ENCODE data around the gene MRPS18B. TPM values are rescaled to one million over a fixed set of nuclear protein-coding genes. Genes with fewer than 3 reads are reported as not detected.

The MRPS18B gene
- total RNA-seq, 1 donor from 2014 or later = 36.6 TPM

DNA sequence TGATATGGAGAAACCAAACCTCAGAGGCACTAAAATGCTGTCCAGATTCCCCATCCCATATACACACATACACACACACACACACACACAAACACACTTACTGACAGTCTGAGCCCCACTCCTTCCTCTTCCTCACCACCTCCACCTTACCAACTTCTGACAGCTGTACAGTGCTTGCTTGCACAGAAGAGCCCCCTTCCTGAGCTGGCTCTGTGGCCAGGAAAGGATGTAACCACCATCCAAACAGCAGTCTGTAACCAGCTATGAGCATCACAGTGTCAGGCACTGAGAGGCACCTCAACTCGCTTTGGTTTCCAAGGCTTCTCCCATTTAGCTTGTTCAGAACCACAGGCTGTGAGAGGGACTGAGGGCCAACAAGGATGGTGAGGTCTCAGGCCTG is 23.4 kb downstream of the MRPS18B start:
- no peak for DNase-seq (ENCODE audit: extremely low spot score, unreplicated experiment)
- H3K4me1 Mint-ChIP-seq (ENCODE audit: unreplicated experiment) = peaks cover under 1% of the 10 kb centered on the region
- peaks cover 26% of the 10 kb centered on the region for H3K36me3 Mint-ChIP-seq (ENCODE audit: unreplicated experiment)
- H3K9me3 Mint-ChIP-seq (ENCODE audit: unreplicated experiment) = no peaks in the 10 kb centered on the region
- no peak overlapping the region for H3K4me3 Mint-ChIP-seq (ENCODE audit: unreplicated experiment)
- no peaks in the 10 kb centered on the region for H3K27me3 Mint-ChIP-seq (ENCODE audit: unreplicated experiment)
- H3K27ac Mint-ChIP-seq (ENCODE audit: unreplicated experiment) = no peak overlapping the region
- TF ChIP-seq, protein P1, sequence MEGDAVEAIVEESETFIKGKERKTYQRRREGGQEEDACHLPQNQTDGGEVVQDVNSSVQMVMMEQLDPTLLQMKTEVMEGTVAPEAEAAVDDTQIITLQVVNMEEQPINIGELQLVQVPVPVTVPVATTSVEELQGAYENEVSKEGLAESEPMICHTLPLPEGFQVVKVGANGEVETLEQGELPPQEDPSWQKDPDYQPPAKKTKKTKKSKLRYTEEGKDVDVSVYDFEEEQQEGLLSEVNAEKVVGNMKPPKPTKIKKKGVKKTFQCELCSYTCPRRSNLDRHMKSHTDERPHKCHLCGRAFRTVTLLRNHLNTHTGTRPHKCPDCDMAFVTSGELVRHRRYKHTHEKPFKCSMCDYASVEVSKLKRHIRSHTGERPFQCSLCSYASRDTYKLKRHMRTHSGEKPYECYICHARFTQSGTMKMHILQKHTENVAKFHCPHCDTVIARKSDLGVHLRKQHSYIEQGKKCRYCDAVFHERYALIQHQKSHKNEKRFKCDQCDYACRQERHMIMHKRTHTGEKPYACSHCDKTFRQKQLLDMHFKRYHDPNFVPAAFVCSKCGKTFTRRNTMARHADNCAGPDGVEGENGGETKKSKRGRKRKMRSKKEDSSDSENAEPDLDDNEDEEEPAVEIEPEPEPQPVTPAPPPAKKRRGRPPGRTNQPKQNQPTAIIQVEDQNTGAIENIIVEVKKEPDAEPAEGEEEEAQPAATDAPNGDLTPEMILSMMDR (IDR thresholded peaks at IDR 0.05) = no peak

DNA sequence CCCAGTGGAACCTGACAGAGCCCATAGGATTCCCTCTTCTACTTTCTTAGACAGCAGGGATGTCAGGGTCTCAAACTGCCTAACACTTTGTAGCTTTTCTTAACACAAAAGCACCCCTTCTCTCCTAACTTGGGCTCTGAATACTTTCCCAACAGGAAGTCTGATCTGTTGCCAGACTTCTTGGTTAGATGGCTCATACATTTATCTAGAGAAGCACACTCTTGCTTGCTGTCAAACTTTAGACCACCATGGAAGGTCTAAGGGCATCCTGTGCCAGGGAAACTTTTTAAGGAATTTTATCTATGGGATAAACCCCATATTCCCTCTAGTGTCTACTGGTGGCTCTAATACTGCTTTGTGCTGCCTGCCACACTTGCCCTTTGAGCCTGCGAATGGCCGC is 26.0 kb downstream of the MRPS18B start:
- Mint-ChIP-seq H3K27me3 (ENCODE audit: unreplicated experiment) (no peaks in the 10 kb centered on the region), H3K36me3 (ENCODE audit: unreplicated experiment) (peaks cover 22% of the 10 kb centered on the region), H3K4me3 (ENCODE audit: unreplicated experiment) (no peak overlapping the region), H3K9me3 (ENCODE audit: unreplicated experiment) (no peaks in the 10 kb centered on the region), H3K27ac (ENCODE audit: unreplicated experiment) (no peak overlapping the region), H3K4me1 (ENCODE audit: unreplicated experiment) (peaks cover 15% of the 10 kb centered on the region)
- no peak for DNase-seq (ENCODE audit: extremely low spot score, unreplicated experiment)
- TF ChIP-seq, protein P1 (IDR thresholded peaks at IDR 0.05) = no peak

DNA sequence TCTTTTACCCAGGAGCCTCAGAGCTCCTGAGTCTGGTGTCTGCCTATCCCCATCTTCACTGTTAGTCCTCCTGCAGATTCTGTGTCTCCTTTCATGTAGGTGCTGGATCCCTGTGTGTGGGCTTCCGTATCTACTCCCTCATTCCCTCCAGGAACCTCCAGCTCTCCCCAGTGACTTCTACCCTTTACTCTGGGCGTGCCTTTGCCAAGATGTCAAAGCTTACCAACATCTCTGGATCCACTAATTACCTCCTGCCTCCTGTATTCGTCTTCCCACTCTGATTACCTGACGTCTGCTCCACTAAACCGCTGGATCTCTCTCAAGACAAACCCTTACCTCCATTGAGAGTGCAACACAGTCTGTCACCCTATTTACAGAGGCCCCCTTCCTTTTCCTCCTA is 27.1 kb downstream of the MRPS18B start:
- Mint-ChIP-seq H3K4me3 (ENCODE audit: unreplicated experiment) (no peak overlapping the region), H3K36me3 (ENCODE audit: unreplicated experiment) (peaks cover 22% of the 10 kb centered on the region), H3K27ac (ENCODE audit: unreplicated experiment) (no peak overlapping the region), H3K27me3 (ENCODE audit: unreplicated experiment) (no peaks in the 10 kb centered on the region), H3K9me3 (ENCODE audit: unreplicated experiment) (no peaks in the 10 kb centered on the region), H3K4me1 (ENCODE audit: unreplicated experiment) (peaks cover 15% of the 10 kb centered on the region)
- TF ChIP-seq, protein P1 (IDR thresholded peaks at IDR 0.05) = no peak
- DNase-seq (ENCODE audit: extremely low spot score, unreplicated experiment) = no peak

DNA sequence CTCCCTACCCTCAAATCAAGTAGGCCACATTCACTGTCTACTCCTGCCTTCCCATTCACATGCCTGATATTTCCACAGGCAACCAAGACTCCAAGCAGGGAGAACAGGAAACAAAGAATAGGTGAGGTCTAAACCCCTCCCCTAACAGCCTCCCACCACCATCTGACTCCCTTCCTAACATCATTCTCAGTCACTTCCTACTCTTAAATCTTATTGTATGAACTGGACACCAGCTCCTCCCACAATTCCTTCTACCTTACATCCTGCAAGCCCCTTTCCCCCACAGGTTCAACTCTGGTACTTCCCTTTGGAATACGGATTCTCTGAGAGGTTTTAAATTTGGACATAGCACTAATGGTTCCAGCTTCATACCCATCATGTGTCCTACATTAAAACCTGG is 28.3 kb downstream of the MRPS18B start:
- DNase-seq (ENCODE audit: extremely low spot score, unreplicated experiment) = no peak
- Mint-ChIP-seq H3K36me3 (ENCODE audit: unreplicated experiment) (peaks cover 19% of the 10 kb centered on the region), H3K4me3 (ENCODE audit: unreplicated experiment) (peak overlapping the region; percentile 83), H3K4me1 (ENCODE audit: unreplicated experiment) (peaks cover 15% of the 10 kb centered on the region), H3K27ac (ENCODE audit: unreplicated experiment) (peak overlapping the region; percentile 4), H3K27me3 (ENCODE audit: unreplicated experiment) (no peaks in the 10 kb centered on the region), H3K9me3 (ENCODE audit: unreplicated experiment) (no peaks in the 10 kb centered on the region)
- TF ChIP-seq, protein P1 (IDR thresholded peaks at IDR 0.05) = no peak

DNA sequence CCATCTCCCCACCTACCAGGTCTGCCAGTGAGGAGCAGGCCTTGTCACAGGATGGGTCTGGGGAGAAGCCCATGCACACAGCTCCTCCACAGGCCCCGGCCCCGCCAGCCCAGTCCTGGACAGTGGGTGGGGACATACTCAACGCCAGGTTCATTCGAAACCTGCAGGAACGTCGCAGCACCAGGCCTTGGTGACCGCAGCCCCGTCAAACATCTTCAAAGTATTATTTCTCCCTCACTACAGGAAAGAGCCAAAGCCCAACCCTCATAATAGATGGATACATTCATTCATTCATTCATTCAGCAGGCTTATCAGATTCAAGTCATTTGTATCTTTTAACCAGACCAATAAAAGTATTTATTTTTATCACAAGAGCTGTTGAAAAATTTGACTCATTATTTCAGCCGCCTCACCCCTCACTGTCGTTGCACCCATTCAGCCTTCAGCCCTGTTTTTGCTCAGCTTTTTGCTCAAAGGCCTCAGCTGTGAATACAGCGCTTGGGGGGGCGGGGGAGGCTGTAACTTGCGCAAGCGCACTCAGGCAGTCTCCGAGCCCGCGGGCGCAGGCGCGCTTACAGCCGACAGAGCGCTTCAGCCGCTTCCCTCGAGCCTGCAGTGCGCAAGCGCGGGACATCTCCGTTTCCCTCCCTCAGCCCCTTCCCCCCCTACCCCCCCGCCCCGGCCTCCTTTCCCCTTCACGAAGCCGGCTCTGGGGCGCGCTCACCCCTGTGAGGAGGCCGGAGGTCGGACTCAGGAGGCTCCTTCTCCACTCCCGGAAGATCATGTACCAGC is 29.0 kb downstream of the MRPS18B start, which contains the start of gene C6orf136:
Gene C6orf136 (plus strand): TSS at position 684 of the 792 bp plus-strand sequence. CDS start 99 bp downstream, at position 783.
- peak; percentile 97 for DNase-seq (ENCODE audit: extremely low spot score, unreplicated experiment)
- H3K27ac Mint-ChIP-seq (ENCODE audit: unreplicated experiment) = peak within 1 kb of the TSS; percentile 74

More for the DNA sequence above, 29.0 kb downstream of the MRPS18B start, which contains the start of gene C6orf136:
- TF ChIP-seq, protein P1 (IDR thresholded peaks at IDR 0.05) = no peak
- H3K4me1 Mint-ChIP-seq (ENCODE audit: unreplicated experiment) = peaks cover 15% of the 10 kb centered on the region
- no peaks in the 10 kb centered on the region for H3K27me3 Mint-ChIP-seq (ENCODE audit: unreplicated experiment)
- H3K4me3 Mint-ChIP-seq (ENCODE audit: unreplicated experiment) = peak within 1 kb of the TSS; percentile 83
- no peaks in the 10 kb centered on the region for H3K9me3 Mint-ChIP-seq (ENCODE audit: unreplicated experiment)
- H3K36me3 Mint-ChIP-seq (ENCODE audit: unreplicated experiment) = peaks cover 18% of the 10 kb centered on the region

Data from osteocyte (in vitro differentiated cells).